HG02840 (cell line): ENCODE measurements around the gene HPSE.
"Not testable (repeated sequence)": the region's sequence is repeated elsewhere in the genome, so short reads cannot be mapped to it uniquely, and the experiment has no call there.

Experiments
- ATAC-seq: cut with Tn5 transposase; IDR thresholded peaks from one replicate; pipeline ENCODE4 v1.9.1; 2021; ENCODE audit warnings: mild to moderate bottlenecking, moderate library complexity, moderate number of reproducible peaks; ENCODE audit not compliant: unreplicated experiment, low FRiP score

HPSE gene

DNA sequence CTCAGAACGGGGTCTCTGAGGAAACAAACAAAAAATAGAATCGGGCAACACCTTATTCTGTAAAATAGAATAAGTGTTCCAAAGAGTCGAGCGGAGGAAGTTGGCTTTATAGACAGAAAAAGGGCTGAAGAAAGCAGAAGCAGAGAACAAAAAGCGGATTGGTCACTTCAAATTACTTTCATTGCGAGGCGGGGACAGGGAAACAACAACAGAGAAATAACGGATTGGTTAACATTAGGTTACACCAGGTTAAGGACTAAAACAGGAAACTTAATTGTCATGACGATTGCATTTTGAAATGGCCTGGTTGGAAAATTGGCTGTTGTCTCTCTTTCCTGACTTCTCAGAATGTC lies 49.6 kb downstream of the HPSE start:
- no peak for ATAC-seq

GRCh38 chr4:83284193-83285054 lies 50.2 kb downstream of the HPSE start, which contains the start of gene COQ2:
TSS of gene COQ2 (minus strand) at chr4:83284798. CDS start at chr4:83284764, 34 bp downstream.
- ATAC-seq = peak; percentile 90

DNA sequence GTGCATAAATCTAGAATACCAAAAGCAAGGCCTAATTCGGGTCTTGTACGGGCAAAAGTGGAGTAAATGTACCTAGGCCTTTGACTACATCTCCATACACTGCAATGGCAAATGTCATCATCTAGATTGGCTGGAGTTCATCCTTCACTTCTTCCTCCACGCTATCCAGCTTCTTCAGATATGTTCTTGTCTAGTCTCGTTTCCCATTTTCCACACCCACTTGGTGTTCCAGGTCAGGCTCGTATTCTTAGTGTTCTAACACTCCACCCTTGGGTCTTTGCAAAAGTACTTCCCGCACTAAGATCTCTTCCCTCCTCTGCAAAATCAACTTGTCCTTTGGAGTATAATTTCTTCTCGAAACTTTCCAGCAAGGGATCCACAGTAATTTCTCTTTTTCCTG lies 51.5 kb downstream of the HPSE start:
- no peak for ATAC-seq

DNA sequence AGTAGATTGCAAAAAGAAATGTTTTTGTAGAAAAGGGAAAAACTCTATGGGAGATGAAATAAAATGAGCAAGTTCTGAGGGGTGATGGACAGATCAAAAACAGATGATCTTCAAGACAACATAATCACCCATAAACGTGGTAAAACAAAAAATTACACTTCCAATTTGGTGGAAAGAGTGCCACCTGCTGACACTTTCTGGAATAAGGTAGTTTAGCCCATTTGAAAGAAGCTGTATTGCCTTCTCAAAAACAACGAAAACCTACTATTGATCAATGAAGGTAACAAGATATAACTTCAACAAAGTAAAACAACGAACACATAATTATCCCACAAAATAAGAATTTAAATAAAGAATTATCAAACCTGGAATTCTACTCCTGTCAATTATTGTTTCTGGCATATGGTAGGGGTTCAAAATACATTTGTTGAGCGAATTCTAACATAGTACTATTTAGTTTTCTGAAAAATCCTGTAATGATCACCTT lies 52.6 kb downstream of the HPSE start:
- ATAC-seq = no peak

DNA sequence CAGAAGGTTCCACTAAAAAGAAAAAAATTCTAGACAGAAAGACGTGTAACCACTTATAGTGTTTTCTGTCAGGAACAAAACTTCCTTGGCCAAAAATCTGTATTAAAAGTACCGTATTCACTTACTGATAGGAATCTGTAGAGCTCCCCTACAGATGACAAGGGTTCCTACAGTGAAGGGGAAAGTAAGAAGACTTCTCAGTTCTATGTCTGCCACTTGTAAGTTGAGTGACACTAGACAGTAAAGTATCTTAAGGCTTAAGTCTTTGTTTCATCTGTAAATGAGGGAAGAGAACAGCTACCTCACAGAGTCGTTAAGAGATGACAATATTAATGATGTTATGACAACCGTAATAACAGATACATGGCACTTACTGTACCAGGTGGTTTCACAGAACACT lies 53.3 kb downstream of the HPSE start:
- no peak for ATAC-seq

GRCh38 chr4:83276299-83277040 lies 58.2 kb downstream of the HPSE start:
- peak; percentile 63 for ATAC-seq

- ATAC-seq = not testable (repeated sequence)
These were observed 60.7 kb downstream of the HPSE start for GRCh38 chr4:83273926-83274325.

GRCh38 chr4:83272900-83273299 lies 61.7 kb downstream of the HPSE start:
- ATAC-seq = peak; percentile 91

DNA sequence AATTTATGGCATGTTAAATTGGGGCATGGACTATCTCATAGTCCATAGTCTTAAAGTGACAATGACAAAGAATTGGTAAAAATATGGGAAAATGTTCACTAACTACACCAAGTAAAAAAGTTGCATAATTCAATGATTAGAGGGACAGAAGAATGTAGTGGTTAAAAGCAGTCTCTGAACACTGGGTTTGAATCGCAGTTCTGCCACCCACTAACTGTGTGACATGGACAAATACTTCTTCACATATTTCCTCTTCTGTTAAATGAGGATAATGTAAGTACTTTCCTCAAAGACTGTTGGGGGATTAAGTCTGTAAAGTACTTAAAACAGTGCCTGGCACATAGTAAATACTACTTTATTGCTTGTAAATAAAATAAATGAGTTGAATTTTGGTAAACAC lies 65.4 kb downstream of the HPSE start:
- no peak for ATAC-seq

DNA sequence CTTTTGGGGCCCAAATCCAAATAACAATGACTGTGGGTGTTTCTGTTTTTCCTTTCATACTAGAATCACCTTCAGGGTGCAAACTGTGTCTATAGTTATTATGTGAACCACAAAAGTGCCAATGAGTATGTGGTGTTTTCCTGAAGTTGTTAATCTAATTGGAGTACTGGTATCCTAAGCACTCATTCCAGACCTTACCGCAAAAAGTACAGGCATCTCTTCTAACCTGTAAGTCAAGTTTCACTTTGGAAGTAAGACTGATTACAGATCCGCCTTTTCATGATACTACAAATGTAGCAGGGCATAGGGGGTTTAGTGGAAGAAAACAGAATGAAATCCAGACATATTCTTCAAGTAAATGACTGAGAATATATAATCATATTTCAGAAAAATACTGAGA lies 66.2 kb downstream of the HPSE start:
- ATAC-seq = no peak

DNA sequence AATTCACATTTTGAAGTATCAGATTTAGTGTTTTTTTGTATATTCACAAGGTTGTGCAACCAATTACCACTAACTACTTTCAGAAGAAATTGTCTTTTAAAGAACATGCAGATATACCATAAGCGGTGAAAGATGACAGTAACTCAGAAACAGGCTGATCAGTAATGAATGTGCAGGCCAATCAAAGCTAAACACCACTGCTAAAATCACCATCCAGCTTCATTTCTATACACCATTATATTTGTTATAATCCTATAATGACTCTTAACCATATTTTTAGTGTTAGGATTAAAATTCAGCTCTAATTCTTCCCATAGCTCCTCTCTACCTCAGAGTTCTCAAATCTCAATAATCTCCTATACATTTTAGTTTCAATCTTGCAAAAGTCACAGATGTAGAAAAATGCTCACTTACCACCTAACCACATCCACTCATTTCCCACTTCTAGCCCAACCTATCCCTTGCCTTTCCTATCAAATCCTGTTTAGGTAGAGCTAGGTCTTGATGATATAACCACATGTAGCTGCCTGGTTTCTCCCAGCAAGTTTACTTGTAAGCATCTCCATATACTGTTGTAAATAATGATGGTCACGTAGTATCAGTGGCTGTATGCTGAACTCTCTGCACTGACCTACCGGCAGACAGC lies 66.7 kb downstream of the HPSE start:
- no peak for ATAC-seq

DNA sequence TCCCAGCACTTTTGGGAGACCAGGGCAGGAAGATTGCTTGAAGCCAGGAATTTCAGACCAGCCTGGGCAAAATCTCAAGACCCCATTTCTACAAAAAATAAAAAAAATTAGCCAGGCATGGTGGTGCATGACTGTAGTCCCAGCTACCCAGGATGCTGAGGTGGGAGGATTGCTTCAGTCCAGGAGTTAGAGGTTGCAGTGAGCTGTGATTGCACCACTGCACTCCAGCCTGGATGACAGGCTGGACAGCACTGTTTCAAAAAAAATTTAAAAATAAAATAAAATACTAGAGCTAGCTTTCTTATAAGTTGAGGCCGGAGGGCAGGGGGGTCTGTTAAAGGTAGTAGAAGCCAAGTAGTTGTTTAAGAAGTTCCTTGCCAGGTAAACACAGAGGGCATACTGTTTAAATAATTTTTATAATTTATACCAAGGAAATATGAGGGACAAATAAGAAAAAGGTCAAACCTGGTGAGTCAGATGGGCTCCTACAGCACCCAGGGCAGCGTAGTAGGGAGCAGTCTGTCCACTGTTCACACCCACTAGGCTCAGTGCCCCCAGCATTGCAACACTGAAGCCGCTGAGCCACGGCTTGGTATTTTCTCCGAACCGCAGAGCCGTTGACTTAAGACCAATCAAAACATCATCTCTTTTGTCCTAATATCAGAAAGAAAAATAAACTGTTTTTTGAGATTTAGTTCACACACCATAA lies 67.4 kb downstream of the HPSE start:
- ATAC-seq = no peak

GRCh38 chr4:83266689-83267088 lies 68.0 kb downstream of the HPSE start:
- no peak for ATAC-seq

DNA sequence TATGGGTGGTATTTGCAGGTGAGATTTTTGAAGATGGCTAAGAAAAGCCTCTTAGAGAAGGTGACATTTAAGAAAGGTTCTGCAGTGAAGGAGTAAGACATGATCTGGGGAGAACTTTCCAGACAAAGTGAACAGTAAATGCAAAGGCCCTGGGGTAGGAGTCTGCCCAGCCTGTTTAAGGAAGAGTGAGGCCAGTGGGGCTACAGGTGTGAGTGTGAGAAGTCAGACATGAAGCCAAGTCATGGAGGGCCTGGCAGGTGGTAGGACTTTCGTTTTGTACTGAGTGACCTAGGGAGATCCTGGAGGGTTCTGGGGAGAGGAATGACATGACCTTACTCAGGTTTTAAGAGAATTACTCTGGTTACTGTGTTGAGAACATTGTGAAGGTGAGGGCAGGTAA lies 71.5 kb downstream of the HPSE start:
- ATAC-seq = no peak

DNA sequence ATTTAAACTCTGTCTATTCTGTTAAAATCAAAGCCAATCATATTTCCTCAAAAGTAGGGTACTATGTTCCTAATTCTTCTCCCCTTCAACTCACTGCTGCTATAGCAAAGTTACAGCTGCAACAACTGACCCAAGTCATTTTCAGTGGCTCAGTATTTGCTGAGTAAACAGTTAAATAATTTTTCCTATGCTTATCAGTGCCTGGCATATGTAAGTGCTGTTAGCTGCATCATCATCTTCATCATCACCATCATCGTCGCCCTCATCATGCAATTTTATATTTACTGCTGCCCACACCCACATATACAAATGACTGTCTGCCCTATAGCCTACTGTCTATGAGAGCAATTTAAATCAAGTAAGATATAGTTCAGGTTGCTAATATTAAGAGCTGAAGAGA lies 72.0 kb downstream of the HPSE start:
- no peak for ATAC-seq

- no peak for ATAC-seq
These were observed 73.3 kb downstream of the HPSE start for GRCh38 chr4:83261307-83261706.

- ATAC-seq = no peak
These were observed 75.1 kb downstream of the HPSE start for GRCh38 chr4:83259586-83259985.

GRCh38 chr4:83258461-83258860 lies 76.2 kb downstream of the HPSE start:
- no peak for ATAC-seq

DNA sequence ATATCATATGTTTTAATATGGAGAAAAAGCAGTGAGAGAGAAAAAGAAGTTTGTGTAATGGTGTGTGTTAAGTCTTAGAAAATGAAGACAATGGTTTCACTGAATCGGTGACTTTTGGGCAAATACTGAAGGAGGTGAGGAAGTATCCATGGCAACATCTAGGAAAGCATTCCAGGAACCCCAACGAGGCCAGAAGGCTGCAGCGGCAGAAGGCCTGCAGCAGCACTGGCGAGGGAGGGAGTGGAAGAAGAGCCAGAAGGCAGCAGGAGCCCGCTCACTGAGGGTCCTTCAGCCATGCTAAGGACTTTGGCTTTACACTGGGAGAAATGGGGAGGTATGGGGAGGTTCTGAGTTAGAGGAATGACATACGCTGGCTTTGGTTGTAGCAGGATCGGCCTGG lies 76.8 kb downstream of the HPSE start:
- ATAC-seq = no peak

DNA sequence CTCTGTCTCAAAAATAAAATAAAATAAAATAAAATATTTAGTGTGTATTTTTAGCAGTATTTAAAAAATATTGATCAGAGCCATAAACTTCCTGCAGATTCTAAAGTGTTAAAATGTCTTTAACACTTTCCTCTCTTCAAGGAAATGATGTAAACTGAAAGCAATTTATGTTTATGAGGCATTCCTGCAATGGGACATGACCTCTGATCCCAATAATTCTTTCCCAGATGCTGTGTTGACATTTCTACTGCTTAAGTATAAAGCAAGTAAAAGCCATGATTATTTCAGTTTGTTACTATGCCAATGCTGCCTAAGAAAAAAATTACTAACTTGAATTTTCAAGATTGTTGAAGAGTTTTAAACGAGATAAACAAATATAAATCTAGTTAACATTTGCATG lies 79.1 kb downstream of the HPSE start:
- ATAC-seq = no peak
